Measurements from ENCODE around the gene HEXA.
A peak's percentile ranks its signal among the peaks of the same experiment; 100 is the strongest.

The HEXA gene

GRCh38 chr15:72313448-72313840 is 62.4 kb downstream of the HEXA start:
- no peak for TF ChIP-seq CTCF (IDR thresholded peaks at IDR 0.05; ENCODE audit: borderline replicate concordance, insufficient read depth, low read depth, low read length)
- H3K4me3 ChIP-seq (ENCODE audit: low read depth, low read length): no peak overlapping the region

- TF ChIP-seq CTCF (IDR thresholded peaks at IDR 0.05; ENCODE audit: borderline replicate concordance, insufficient read depth, low read depth, low read length): peak; percentile 86
- no peak overlapping the region for H3K4me3 ChIP-seq (ENCODE audit: low read depth, low read length)
These were observed 63.0 kb downstream of the HEXA start for GRCh38 chr15:72312605-72313447.

- H3K4me3 ChIP-seq (ENCODE audit: low read depth, low read length): no peak overlapping the region
- no peak for TF ChIP-seq CTCF (IDR thresholded peaks at IDR 0.05; ENCODE audit: borderline replicate concordance, insufficient read depth, low read depth, low read length)
These were observed 68.8 kb downstream of the HEXA start for GRCh38 chr15:72307026-72307425.

- no peak overlapping the region for H3K4me3 ChIP-seq (ENCODE audit: low read depth, low read length)
- TF ChIP-seq CTCF (IDR thresholded peaks at IDR 0.05; ENCODE audit: borderline replicate concordance, insufficient read depth, low read depth, low read length): no peak
These were observed 69.5 kb downstream of the HEXA start for GRCh38 chr15:72306211-72306785.

GRCh38 chr15:72304596-72304995 is 71.2 kb downstream of the HEXA start:
- no peak overlapping the region for H3K4me3 ChIP-seq (ENCODE audit: low read depth, low read length)
- no peak for TF ChIP-seq CTCF (IDR thresholded peaks at IDR 0.05; ENCODE audit: borderline replicate concordance, insufficient read depth, low read depth, low read length)

- no peak for TF ChIP-seq CTCF (IDR thresholded peaks at IDR 0.05; ENCODE audit: borderline replicate concordance, insufficient read depth, low read depth, low read length)
- H3K4me3 ChIP-seq (ENCODE audit: low read depth, low read length): no peak overlapping the region
These were observed 72.9 kb downstream of the HEXA start for GRCh38 chr15:72302955-72303354.
